C4-2B (cell line): ENCODE results near the gene MNAT1.

Experiments used
- H3K27ac ChIP-seq: fragments of 450-650 bp; 2 replicates; pipeline ENCODE4 v1.5.1; 2017
- ZFX ChIP-seq: fragments of 450-650 bp; IDR thresholded peaks from 2 replicates; pipeline ENCODE4 v1.6.1; 2017
- TF ChIP-seq, protein P1 (sequence below): fragments of 450-650 bp; conservative IDR thresholded peaks from 2 replicates; pipeline ENCODE4 v1.5.1; 2017; ENCODE audit warnings: mild to moderate bottlenecking

MNAT1 gene

GRCh38 chr14:60710494-60710893 is 24.1 kb upstream of the MNAT1 start:
- H3K27ac ChIP-seq, result no peak overlapping the region
- no peak for TF ChIP-seq ZFX
- TF ChIP-seq, protein P1, sequence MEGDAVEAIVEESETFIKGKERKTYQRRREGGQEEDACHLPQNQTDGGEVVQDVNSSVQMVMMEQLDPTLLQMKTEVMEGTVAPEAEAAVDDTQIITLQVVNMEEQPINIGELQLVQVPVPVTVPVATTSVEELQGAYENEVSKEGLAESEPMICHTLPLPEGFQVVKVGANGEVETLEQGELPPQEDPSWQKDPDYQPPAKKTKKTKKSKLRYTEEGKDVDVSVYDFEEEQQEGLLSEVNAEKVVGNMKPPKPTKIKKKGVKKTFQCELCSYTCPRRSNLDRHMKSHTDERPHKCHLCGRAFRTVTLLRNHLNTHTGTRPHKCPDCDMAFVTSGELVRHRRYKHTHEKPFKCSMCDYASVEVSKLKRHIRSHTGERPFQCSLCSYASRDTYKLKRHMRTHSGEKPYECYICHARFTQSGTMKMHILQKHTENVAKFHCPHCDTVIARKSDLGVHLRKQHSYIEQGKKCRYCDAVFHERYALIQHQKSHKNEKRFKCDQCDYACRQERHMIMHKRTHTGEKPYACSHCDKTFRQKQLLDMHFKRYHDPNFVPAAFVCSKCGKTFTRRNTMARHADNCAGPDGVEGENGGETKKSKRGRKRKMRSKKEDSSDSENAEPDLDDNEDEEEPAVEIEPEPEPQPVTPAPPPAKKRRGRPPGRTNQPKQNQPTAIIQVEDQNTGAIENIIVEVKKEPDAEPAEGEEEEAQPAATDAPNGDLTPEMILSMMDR, result no peak

DNA sequence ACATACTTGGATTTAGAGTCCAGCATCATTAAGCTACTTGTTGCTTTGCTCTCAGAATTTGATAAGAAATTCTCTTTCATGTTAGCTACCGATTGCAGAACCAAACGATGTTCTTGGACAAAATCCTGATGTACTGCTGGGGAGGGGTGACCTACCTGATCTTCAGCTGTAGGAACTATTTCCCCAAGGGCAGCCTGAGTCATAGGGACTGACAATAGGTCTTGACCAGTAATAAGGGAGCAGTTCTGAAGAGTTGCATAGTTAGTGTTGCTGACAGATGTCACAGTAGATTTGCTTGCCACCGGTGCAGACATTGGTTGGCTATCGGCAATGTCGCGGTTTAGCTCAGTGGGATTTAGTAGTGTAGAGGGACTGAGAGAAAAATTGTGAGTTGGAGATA is 21.0 kb upstream of the MNAT1 start:
- H3K27ac ChIP-seq, result no peak overlapping the region
- TF ChIP-seq, protein P1, result no peak

DNA sequence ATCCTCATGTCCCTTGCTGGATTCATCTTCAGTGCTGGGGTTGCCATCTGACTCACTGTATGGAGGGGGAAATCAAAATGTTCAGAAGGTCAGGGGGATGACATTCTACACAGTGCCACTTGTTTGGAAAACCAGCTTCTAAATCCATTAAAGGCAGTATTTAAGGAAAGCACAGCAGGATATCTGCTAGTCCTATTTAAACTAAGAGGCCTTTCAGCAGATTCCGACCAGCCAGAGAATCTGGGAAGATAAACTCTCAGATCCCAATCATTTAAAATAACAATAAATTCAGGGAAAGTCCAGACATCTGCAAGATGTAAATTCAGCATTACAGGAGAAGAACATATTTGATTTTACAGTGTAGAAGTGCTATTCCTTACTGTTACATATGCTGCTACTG is 14.2 kb upstream of the MNAT1 start:
- no peak overlapping the region for H3K27ac ChIP-seq
- TF ChIP-seq ZFX, result no peak

DNA sequence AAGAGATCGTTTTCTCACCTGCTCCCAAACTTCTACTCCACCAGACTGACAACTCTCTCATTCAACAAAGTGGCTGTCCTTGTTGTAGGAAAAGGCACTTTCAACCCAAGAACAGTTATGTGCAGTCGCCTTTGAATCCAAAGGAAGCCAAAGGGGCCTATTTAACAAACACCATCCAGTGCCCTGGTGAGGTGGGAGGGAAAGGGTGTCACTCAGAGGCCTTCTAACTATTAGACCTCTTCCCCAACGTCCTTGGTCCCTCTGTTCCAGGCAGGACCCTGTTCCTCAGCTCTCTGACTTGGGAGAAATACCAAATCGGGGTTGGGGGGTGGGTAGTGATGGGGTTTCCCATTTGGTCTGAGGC is 13.6 kb upstream of the MNAT1 start:
- no peak for TF ChIP-seq ZFX
- TF ChIP-seq, protein P1, result no peak
- H3K27ac ChIP-seq, result no peak overlapping the region

- peak overlapping the region; percentile 97 for H3K27ac ChIP-seq
- TF ChIP-seq, protein P1, result peak; percentile 28
- TF ChIP-seq ZFX, result no peak
These were observed 13.0 kb upstream of the MNAT1 start for GRCh38 chr14:60721326-60722106.

GRCh38 chr14:60722107-60722356 is 12.5 kb upstream of the MNAT1 start:
- TF ChIP-seq ZFX, result no peak
- TF ChIP-seq, protein P1, result no peak
- H3K27ac ChIP-seq, result peak overlapping the region; percentile 97

DNA sequence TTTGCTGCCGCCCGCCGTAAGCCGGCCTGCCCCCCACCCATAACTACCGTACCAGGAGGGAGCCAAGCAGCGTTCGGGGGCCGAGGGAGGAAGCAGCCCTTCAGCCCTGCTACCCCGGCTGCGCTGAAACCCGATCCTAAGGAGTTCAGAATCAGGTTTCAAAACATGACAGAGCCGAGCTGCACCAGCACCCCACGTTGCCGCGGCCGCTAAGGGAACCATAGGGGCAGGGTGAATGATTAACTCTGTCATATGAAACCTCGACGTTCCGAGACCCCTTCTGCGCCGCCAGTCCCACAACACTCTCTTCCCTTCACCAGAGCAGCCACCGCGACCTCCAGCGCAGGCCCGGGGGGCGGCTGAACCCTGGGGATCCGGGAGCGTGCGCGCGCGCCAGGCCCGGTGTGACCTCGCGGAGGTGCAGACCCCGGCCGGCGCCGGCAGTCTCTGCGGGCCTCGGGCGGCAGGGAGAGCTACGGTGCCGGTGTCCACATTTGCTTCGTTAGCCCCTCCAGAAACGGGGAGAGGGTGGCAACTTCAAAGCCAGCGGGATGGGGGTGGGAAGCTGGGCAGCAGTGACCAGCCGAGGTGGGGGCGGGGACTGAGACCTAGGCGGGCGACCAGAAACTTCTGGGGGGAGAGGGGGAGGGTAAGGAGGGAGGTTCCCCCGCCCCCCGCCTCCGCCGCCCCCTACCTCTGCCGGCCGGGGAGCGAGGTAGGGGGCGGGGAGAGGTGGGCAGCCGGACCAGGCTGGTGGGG is 12.0 kb upstream of the MNAT1 start:
- TF ChIP-seq, protein P1, result no peak
- TF ChIP-seq ZFX, result no peak
- H3K27ac ChIP-seq, result peak overlapping the region; percentile 97
